HFFc6 (cell line): ENCODE results near the gene PARVA. TPM values are rescaled to one million over a fixed set of nuclear protein-coding genes. Genes with fewer than 3 reads are reported as not detected.

ENCODE experiments used
- DNase-seq: peaks from one replicate; pipeline ENCODE4 v3.0.0-alpha.2; 2018
- H3K27ac Mint-ChIP-seq: 2 replicates; pipeline ENCODE4 v1.8.0; 2020; ENCODE audit warnings: mild to moderate bottlenecking, mixed read lengths
- H3K27me3 Mint-ChIP-seq: 2 replicates; pipeline ENCODE4 v1.8.0; 2021; ENCODE audit warnings: mild to moderate bottlenecking, moderate library complexity, mixed read lengths; ENCODE audit not compliant: insufficient read depth
- H3K36me3 Mint-ChIP-seq: 2 replicates; pipeline ENCODE4 v1.8.0; 2021; ENCODE audit warnings: low read depth, mixed read lengths
- H3K4me1 Mint-ChIP-seq: 2 replicates; pipeline ENCODE4 v1.8.0; 2020; ENCODE audit warnings: low read depth, mixed read lengths
- H3K4me3 Mint-ChIP-seq: 2 replicates; pipeline ENCODE4 v1.8.0; 2020; ENCODE audit warnings: mild to moderate bottlenecking, moderate library complexity, mixed read lengths
- H3K9me3 Mint-ChIP-seq: 2 replicates; pipeline ENCODE4 v1.8.0; 2020; ENCODE audit warnings: mild to moderate bottlenecking, mixed read lengths
- CTCF ChIP-seq: fragments of 200-600 bp; sonication (generic); IDR thresholded peaks from 2 replicates; pipeline ENCODE4 v1.5.0; 2021; ENCODE audit warnings: antibody characterized with exemption, mild to moderate bottlenecking
- total RNA-seq, 6 experiments: library from RNA; stranded (reverse); fragmentation: NEBNext Ultra II Directional; extraction: Animal tissue kit (Norgen Biotek cat#: 25700); gene quantifications; 2 replicates in 1 of 6; 3 replicates in 5 of 6; pipeline ENCODE4 v1.2.3, GENCODE V29; 2021

Gene PARVA
- total RNA-seq, 6 experiments from 2014 or later: 150 to 237 (median 184) TPM

GRCh38 chr11:12546660-12547059 is 169.3 kb downstream of the PARVA start:
- no peak overlapping the region for H3K4me3 Mint-ChIP-seq
- no peaks in the 10 kb centered on the region for H3K9me3 Mint-ChIP-seq
- H3K27ac Mint-ChIP-seq: no peak overlapping the region
- DNase-seq: no peak
- H3K36me3 Mint-ChIP-seq: no peaks in the 10 kb centered on the region
- no peak for TF ChIP-seq CTCF
- peaks cover 41% of the 10 kb centered on the region for H3K4me1 Mint-ChIP-seq
- no peaks in the 10 kb centered on the region for H3K27me3 Mint-ChIP-seq

GRCh38 chr11:12547953-12548650 is 170.7 kb downstream of the PARVA start:
- no peaks in the 10 kb centered on the region for H3K9me3 Mint-ChIP-seq
- H3K4me1 Mint-ChIP-seq: peaks cover 27% of the 10 kb centered on the region
- no peaks in the 10 kb centered on the region for H3K27me3 Mint-ChIP-seq
- no peaks in the 10 kb centered on the region for H3K36me3 Mint-ChIP-seq
- H3K4me3 Mint-ChIP-seq: no peak overlapping the region
- no peak overlapping the region for H3K27ac Mint-ChIP-seq
- DNase-seq: no peak
- no peak for TF ChIP-seq CTCF

GRCh38 chr11:12552692-12553091 is 175.3 kb downstream of the PARVA start:
- TF ChIP-seq CTCF: no peak
- Mint-ChIP-seq H3K4me1 (peaks cover 39% of the 10 kb centered on the region), H3K9me3 (peaks cover 10% of the 10 kb centered on the region), H3K27ac (no peak overlapping the region), H3K4me3 (no peak overlapping the region), H3K27me3 (peaks cover 1% of the 10 kb centered on the region; the same call in 1 of the 2 replicates), H3K36me3 (peaks cover 12% of the 10 kb centered on the region; the same call in 1 of the 2 replicates)
- peak; percentile 49 for DNase-seq

GRCh38 chr11:12554122-12554521 is 176.8 kb downstream of the PARVA start:
- no peak overlapping the region for H3K27ac Mint-ChIP-seq
- peaks cover 10% of the 10 kb centered on the region for H3K9me3 Mint-ChIP-seq
- H3K4me3 Mint-ChIP-seq: no peak overlapping the region
- peaks cover 12% of the 10 kb centered on the region; the same call in 1 of the 2 replicates for H3K36me3 Mint-ChIP-seq
- TF ChIP-seq CTCF: no peak
- no peak for DNase-seq
- H3K27me3 Mint-ChIP-seq: peaks cover 1% of the 10 kb centered on the region; the same call in 1 of the 2 replicates
- peaks cover 42% of the 10 kb centered on the region for H3K4me1 Mint-ChIP-seq

GRCh38 chr11:12556155-12556554 is 178.8 kb downstream of the PARVA start:
- peak; percentile 42 for DNase-seq
- peak overlapping the region; percentile 89 for H3K27ac Mint-ChIP-seq

More at GRCh38 chr11:12556155-12556554, 178.8 kb downstream of the PARVA start:
- Mint-ChIP-seq H3K4me1 (peaks cover 36% of the 10 kb centered on the region), H3K36me3 (peaks cover 12% of the 10 kb centered on the region; the same call in 1 of the 2 replicates), H3K27me3 (peaks cover 1% of the 10 kb centered on the region; the same call in 1 of the 2 replicates), H3K9me3 (peaks cover 10% of the 10 kb centered on the region), H3K4me3 (peak overlapping the region; percentile 80)
- no peak for TF ChIP-seq CTCF
